Duodenal mucosa (tissue), 2 donors: Measurements from ENCODE around the gene TPTE.
"Not testable (repeated sequence)": the region's sequence is repeated elsewhere in the genome, so short reads cannot be mapped to it uniquely, and the experiment has no call there.

Source experiments
- H3K27ac ChIP-seq: one replicate; pipeline ENCODE4 v1.7.0; 2013; ENCODE audit warnings: low read depth, low read length
- H3K27me3 ChIP-seq, 2 donors: one replicate each; pipeline ENCODE4 v1.7.0; 2013; ENCODE audit warnings: low read length in 2 of 2, control low read depth in 1 of 2; ENCODE audit not compliant: insufficient read depth in 2 of 2, control insufficient read depth in 1 of 2
- H3K36me3 ChIP-seq, 2 donors: one replicate each; pipeline ENCODE4 v1.7.0; 2013; ENCODE audit warnings: low read length in 2 of 2, control low read depth in 1 of 2; ENCODE audit not compliant: insufficient read depth in 2 of 2, control insufficient read depth in 1 of 2
- H3K4me1 ChIP-seq, 2 donors: one replicate each; pipeline ENCODE4 v1.7.0; 2013; ENCODE audit warnings: low read length in 2 of 2, control low read depth in 1 of 2; ENCODE audit not compliant: insufficient read depth in 2 of 2, control insufficient read depth in 1 of 2
- H3K4me3 ChIP-seq, 2 donors: one replicate each; pipeline ENCODE4 v1.7.0; 2013; ENCODE audit warnings: low read length in 2 of 2, low read depth in 1 of 2
- H3K9ac ChIP-seq, 2 donors: one replicate each; pipeline ENCODE4 v1.7.0; 2013; ENCODE audit warnings: low read length in 2 of 2, low read depth in 1 of 2
- H3K9me3 ChIP-seq, 2 donors: one replicate each; pipeline ENCODE4 v1.7.0; 2013; ENCODE audit warnings: low read length in 2 of 2, control low read depth in 1 of 2; ENCODE audit not compliant: control insufficient read depth in 1 of 2

The TPTE gene

DNA sequence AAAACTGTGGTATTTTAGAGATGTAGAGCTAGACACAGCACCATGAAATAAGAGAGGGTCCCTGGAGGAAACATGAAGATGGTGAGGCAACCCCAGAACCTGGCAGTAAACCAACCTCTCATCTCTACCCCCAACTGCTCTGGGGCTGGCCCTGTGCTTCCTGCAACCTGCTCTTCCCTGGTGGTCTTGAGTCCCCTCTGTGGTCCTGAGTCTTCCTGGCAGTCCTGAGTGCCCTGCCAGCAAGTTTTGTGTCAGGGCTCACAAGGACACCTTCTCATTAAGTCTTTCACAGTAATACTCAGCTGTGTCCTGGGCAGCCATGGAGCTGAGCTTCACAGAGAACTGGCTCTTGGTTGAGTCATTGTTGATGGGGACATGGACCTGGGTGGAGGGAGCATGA is 118.4 kb downstream of the TPTE start:
- not testable (repeated sequence) for H3K27ac ChIP-seq, H3K27me3 ChIP-seq, H3K9ac ChIP-seq, H3K4me3 ChIP-seq, H3K4me1 ChIP-seq, H3K36me3 ChIP-seq
- H3K9me3 ChIP-seq = peaks cover 34 to 41% of the 10 kb centered on the region in 2 donors

DNA sequence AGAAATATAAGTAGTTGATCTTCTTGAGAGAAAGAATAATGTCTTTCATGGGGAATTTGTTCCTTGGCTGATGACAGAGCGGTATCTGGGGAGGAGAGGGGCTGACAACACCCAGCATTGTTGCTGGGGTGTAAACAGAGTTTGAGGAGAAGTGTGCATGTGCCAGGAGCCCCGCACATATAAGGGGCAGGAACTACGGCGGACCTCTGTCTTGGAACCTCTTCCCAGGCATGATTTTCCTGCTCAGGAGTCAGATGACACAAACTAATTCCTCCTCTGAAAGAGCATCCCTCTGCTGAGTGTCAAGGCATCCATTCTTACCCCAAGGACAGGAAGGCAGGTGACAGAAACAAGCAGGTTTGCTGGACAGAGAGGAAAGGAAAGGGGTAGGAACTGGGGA is 119.1 kb downstream of the TPTE start:
- no peak overlapping the region for H3K4me3 ChIP-seq
- H3K36me3 ChIP-seq = no peaks in the 10 kb centered on the region
- H3K9ac ChIP-seq = no peak overlapping the region
- no peak overlapping the region for H3K27ac ChIP-seq
- H3K27me3 ChIP-seq = no peaks in the 10 kb centered on the region
- no peaks in the 10 kb centered on the region for H3K4me1 ChIP-seq
- peaks cover 38 to 44% of the 10 kb centered on the region in 2 donors for H3K9me3 ChIP-seq

DNA sequence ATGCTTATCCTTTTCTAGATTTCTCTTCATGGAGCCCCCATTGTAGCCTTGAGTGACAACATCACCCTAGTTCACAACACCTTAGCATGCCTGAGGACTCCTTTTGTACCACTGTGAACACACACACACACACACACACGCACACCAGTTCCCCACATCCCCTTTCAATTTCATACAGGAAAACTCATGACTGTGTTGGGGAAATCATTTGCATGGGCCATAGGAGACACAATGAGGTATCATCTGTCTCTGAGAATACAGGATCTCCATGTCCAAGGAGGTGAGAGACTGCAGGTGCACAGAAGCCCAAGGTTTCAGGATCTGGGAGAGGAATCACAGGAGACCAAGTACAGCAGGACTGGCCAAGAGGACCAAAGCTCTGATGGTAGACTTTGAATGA is 119.7 kb downstream of the TPTE start:
- H3K9me3 ChIP-seq = peaks cover 38 to 44% of the 10 kb centered on the region in 2 donors
- no peak overlapping the region for H3K9ac ChIP-seq
- H3K27me3 ChIP-seq = no peaks in the 10 kb centered on the region
- no peaks in the 10 kb centered on the region for H3K36me3 ChIP-seq
- no peak overlapping the region for H3K27ac ChIP-seq
- H3K4me1 ChIP-seq = no peaks in the 10 kb centered on the region
- no peak overlapping the region for H3K4me3 ChIP-seq

- H3K4me1 ChIP-seq, H3K9ac ChIP-seq, H3K36me3 ChIP-seq, H3K27me3 ChIP-seq, H3K27ac ChIP-seq, H3K4me3 ChIP-seq: not testable (repeated sequence)
- peaks cover 33 to 51% of the 10 kb centered on the region in 2 donors for H3K9me3 ChIP-seq
Observed at GRCh38 chr21:10645667-10646066, 124.3 kb downstream of the TPTE start.

DNA sequence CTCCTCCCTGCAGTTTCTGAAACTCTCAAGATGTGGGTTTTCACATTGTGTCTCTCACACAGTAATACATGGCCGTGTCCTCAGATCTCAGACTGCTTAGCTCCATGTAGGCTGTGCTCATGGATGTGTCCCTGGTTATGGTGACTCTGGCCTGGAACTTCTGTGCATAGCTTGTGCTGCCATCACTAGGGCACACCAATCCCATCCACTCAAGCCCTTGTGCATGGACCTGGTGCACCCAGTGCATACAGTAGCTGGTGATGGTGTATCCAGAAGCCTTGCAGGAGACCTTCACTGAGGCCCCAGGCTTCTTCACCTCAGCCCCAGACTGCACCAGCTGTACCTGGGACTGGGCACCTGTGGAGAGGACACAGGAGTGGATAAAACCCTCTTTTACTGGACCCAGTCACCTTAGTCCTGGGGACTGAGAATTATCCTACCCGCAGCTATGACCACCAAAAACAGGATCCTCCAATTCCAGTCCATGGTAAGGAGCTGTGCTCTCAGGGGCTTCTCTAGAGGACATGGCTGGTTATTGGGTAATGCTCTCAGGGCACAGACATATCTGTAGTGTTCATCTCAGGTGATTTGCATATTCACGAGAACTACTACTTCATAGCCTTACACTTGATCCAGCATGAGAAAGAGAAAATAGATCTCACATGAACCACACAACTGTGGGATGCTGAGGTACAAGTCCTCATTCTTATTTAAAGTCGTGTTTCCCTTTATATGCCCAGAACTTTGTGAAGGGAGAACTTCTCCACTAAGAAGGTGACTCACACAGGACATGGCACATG is 128.2 kb downstream of the TPTE start:
- peaks cover 18 to 34% of the 10 kb centered on the region in 2 donors for H3K9me3 ChIP-seq
- H3K4me1 ChIP-seq, H3K36me3 ChIP-seq, H3K27ac ChIP-seq, H3K9ac ChIP-seq, H3K27me3 ChIP-seq, H3K4me3 ChIP-seq: not testable (repeated sequence)

- H3K4me1 ChIP-seq, H3K27ac ChIP-seq, H3K27me3 ChIP-seq, H3K9ac ChIP-seq, H3K36me3 ChIP-seq, H3K4me3 ChIP-seq: not testable (repeated sequence)
- peaks cover 14 to 29% of the 10 kb centered on the region in 2 donors for H3K9me3 ChIP-seq
Observed at GRCh38 chr21:10650297-10650696, 128.9 kb downstream of the TPTE start.
